H9 (cell line): Measurements from ENCODE around the gene MIPEP. TPM values are rescaled to one million over a fixed set of nuclear protein-coding genes. Genes with fewer than 3 reads are reported as not detected.

Experiments used
- DNase-seq: peaks from one replicate; pipeline ENCODE4 v3.0.0-alpha.2; 2017
- H2AFZ ChIP-seq: one replicate; pipeline ENCODE4 v1.6.1; 2013; ENCODE audit warnings: mild to moderate bottlenecking, low read length, control low read depth, moderate library complexity
- H2AK5ac ChIP-seq: 2 replicates; pipeline ENCODE4 v1.6.1; 2013; ENCODE audit warnings: low read length, control low read depth, mixed read lengths; ENCODE audit not compliant: insufficient read length
- H2BK120ac ChIP-seq: one replicate; pipeline ENCODE4 v1.6.1; 2013; ENCODE audit warnings: low read depth, mild to moderate bottlenecking, low read length, control low read depth, inconsistent platforms; ENCODE audit not compliant: poor library complexity, severe bottlenecking
- H2BK12ac ChIP-seq: 2 replicates; pipeline ENCODE4 v1.6.1; 2013; ENCODE audit warnings: low read length, control low read depth, mixed read lengths, low read depth; ENCODE audit not compliant: insufficient read length
- H2BK15ac ChIP-seq: 2 replicates; pipeline ENCODE4 v1.6.1; 2013; ENCODE audit warnings: low read depth, low read length, control low read depth
- H2BK20ac ChIP-seq: one replicate; pipeline ENCODE4 v1.6.1; 2013; ENCODE audit warnings: low read depth, mild to moderate bottlenecking, low read length, control low read depth, inconsistent platforms; ENCODE audit not compliant: poor library complexity, severe bottlenecking
- H2BK5ac ChIP-seq: 2 replicates; pipeline ENCODE4 v1.6.1; 2013; ENCODE audit warnings: low read length, control low read depth, mixed read lengths; ENCODE audit not compliant: insufficient read length
- H3K14ac ChIP-seq: 2 replicates; pipeline ENCODE4 v1.6.1; 2013; ENCODE audit warnings: low read length, control low read depth; ENCODE audit not compliant: insufficient read depth
- H3K18ac ChIP-seq: 2 replicates; pipeline ENCODE4 v1.6.1; 2013; ENCODE audit warnings: low read depth, mild to moderate bottlenecking, mixed read lengths, low read length, control low read depth; ENCODE audit not compliant: insufficient read length
- H3K23ac ChIP-seq: 2 replicates; pipeline ENCODE4 v1.6.1; 2013; ENCODE audit warnings: low read length, control low read depth, mixed read lengths, low read depth; ENCODE audit not compliant: insufficient read length
- H3K23me2 ChIP-seq: 2 replicates; pipeline ENCODE4 v1.6.1; 2013; ENCODE audit warnings: low read depth, mild to moderate bottlenecking, mixed read lengths, low read length, control low read depth; ENCODE audit not compliant: insufficient read length, poor library complexity, severe bottlenecking
- H3K27ac ChIP-seq: 2 replicates; pipeline ENCODE4 v1.5.1; 2013; ENCODE audit warnings: low read length, control low read depth, mixed read lengths, low read depth; ENCODE audit not compliant: insufficient read length
- H3K27me3 ChIP-seq: 2 replicates; pipeline ENCODE4 v1.6.1; 2013; ENCODE audit warnings: low read length, control low read depth, inconsistent platforms; ENCODE audit not compliant: insufficient read depth
- H3K4ac ChIP-seq: 2 replicates; pipeline ENCODE4 v1.6.1; 2013; ENCODE audit warnings: low read depth, mild to moderate bottlenecking, control low read depth, inconsistent platforms, low read length, moderate library complexity
- H3K4me1 ChIP-seq: 2 replicates; pipeline ENCODE4 v1.6.1; 2013; ENCODE audit warnings: low read length, control low read depth, inconsistent platforms; ENCODE audit not compliant: insufficient read depth
- H3K4me2 ChIP-seq: 2 replicates; pipeline ENCODE4 v1.6.1; 2013; ENCODE audit warnings: low read length, control low read depth, mixed read lengths; ENCODE audit not compliant: insufficient read length, insufficient read depth
- H3K56ac ChIP-seq: 2 replicates; pipeline ENCODE4 v1.6.1; 2013; ENCODE audit warnings: low read depth, mild to moderate bottlenecking, mixed read lengths, low read length, control low read depth; ENCODE audit not compliant: insufficient read length
- H3K79me1 ChIP-seq: 2 replicates; pipeline ENCODE4 v1.6.1; 2013; ENCODE audit warnings: low read depth, mild to moderate bottlenecking, moderate library complexity, low read length, control low read depth, inconsistent platforms; ENCODE audit not compliant: insufficient read depth, poor library complexity, severe bottlenecking
- H3K79me2 ChIP-seq: 2 replicates; pipeline ENCODE4 v1.6.1; 2013; ENCODE audit warnings: low read length, control low read depth, inconsistent platforms; ENCODE audit not compliant: insufficient read depth
- H3K9ac ChIP-seq: 2 replicates; pipeline ENCODE4 v1.6.1; 2013; ENCODE audit warnings: low read length, control low read depth, mixed read lengths; ENCODE audit not compliant: insufficient read length; ENCODE audit errors: extremely low read depth
- H3K9me3 ChIP-seq: one replicate; pipeline ENCODE4 v1.6.1; 2013; ENCODE audit warnings: low read depth, low read length, inconsistent platforms; ENCODE audit not compliant: control insufficient read depth
- H3T11ph ChIP-seq: one replicate; pipeline ENCODE4 v1.6.1; 2013; ENCODE audit warnings: mild to moderate bottlenecking, low read length, control low read depth, inconsistent platforms
- H4K20me1 ChIP-seq: one replicate; pipeline ENCODE4 v1.6.1; 2013; ENCODE audit not compliant: control insufficient read depth, insufficient read length, insufficient read depth
- H4K5ac ChIP-seq: 2 replicates; pipeline ENCODE4 v1.6.1; 2013; ENCODE audit warnings: low read depth, mild to moderate bottlenecking, mixed read lengths, low read length, control low read depth; ENCODE audit not compliant: insufficient read length
- H4K8ac ChIP-seq: replicated peaks from 2 replicates; pipeline ENCODE4 v1.6.1; 2013; ENCODE audit warnings: low read length, control low read depth, mixed read lengths, low read depth; ENCODE audit not compliant: insufficient read length
- H4K91ac ChIP-seq: 2 replicates; pipeline ENCODE4 v1.6.1; 2013; ENCODE audit warnings: low read depth, mild to moderate bottlenecking, moderate library complexity, mixed read lengths, low read length, control low read depth; ENCODE audit not compliant: insufficient read length
- H3K27ac Mint-ChIP-seq, 3 experiments: 2 replicates in 2 of 3; 3 replicates in 1 of 3; pipeline ENCODE4 v1.8.0; 2020 to 2021; ENCODE audit warnings: mixed read lengths in 3 of 3, mild to moderate bottlenecking in 1 of 3, moderate library complexity in 1 of 3
- H3K27me3 Mint-ChIP-seq: 2 replicates; pipeline ENCODE4 v1.8.0; 2021; ENCODE audit warnings: low read depth, mild to moderate bottlenecking, moderate library complexity, mixed read lengths
- H3K36me3 Mint-ChIP-seq, 3 experiments: 2 replicates in 2 of 3; 3 replicates in 1 of 3; pipeline ENCODE4 v1.8.0; 2020 to 2021; ENCODE audit warnings: low read depth in 3 of 3, mixed read lengths in 3 of 3; ENCODE audit not compliant: insufficient read depth in 1 of 3
- H3K4me1 Mint-ChIP-seq, 2 experiments: 2 replicates each; pipeline ENCODE4 v1.8.0; 2020; ENCODE audit warnings: mixed read lengths in 2 of 2
- H3K4me3 Mint-ChIP-seq, 2 experiments: 2 replicates in 1 of 2; 3 replicates in 1 of 2; pipeline ENCODE4 v1.8.0; 2020 to 2021; ENCODE audit warnings: mild to moderate bottlenecking in 2 of 2, mixed read lengths in 2 of 2, moderate library complexity in 1 of 2
- H3K9me3 Mint-ChIP-seq, 2 experiments: 2 replicates in 1 of 2; 3 replicates in 1 of 2; pipeline ENCODE4 v1.8.0; 2020; ENCODE audit warnings: mild to moderate bottlenecking in 2 of 2, mixed read lengths in 2 of 2, moderate library complexity in 1 of 2
- WGBS: extraction: QIAGEN DNeasy Blood & Tissue Kit; methylation state at CpG from one replicate; pipeline ENCODE4 v1.1.7; 2013; ENCODE audit warnings: missing lambda C conversion rate, low lambda C conversion rate, mixed read lengths; ENCODE audit not compliant: insufficient read length; ENCODE audit errors: extremely low coverage; 5-methylcytosine and 5-hydroxymethylcytosine counted together
- total RNA-seq: library from RNA; stranded (reverse); gene quantifications from 2 replicates; pipeline ENCODE4 v1.2.1, GENCODE V29; 2021
- TF ChIP-seq, protein P1 (sequence below): fragments of 200-600 bp; sonication (generic); conservative IDR thresholded peaks from 3 replicates; pipeline ENCODE4 v1.8.0; 2021; ENCODE audit warnings: antibody characterized with exemption, mild to moderate bottlenecking

MIPEP gene
- total RNA-seq, 1 experiment from 2014 or later: 18.5 TPM

DNA sequence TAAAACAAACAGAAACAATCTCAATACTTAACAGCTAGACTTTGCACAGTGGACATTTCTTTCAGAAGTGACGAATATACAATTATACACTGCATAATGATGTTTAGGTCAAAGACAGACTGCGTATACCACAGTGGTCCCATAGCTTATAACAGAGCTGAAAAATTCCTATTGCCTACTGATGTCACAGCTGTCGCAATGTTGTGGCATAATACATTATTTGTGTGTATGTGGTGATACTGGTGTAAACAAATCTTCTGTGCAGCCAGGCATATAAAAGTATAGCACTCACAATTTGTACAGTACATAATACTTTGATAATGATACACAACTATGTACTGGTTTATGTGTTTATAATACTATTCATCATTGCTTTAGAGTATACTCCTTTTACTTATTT lies 202.3 kb downstream of the MIPEP start:
- Histone ChIP-seq H3K18ac (no peak overlapping the region), H3K14ac (no peak overlapping the region), H3K4me2 (no peak overlapping the region), H4K20me1 (no peaks in the 10 kb centered on the region), H2AFZ (no peak overlapping the region), H3K23ac (no peak overlapping the region), H2BK12ac (no peak overlapping the region), H4K5ac (no peak overlapping the region), H3K9me3 (no peaks in the 10 kb centered on the region), H3K27ac (no peak overlapping the region), H3K79me2 (no peaks in the 10 kb centered on the region), H3K56ac (no peak overlapping the region), H3K4me1 (no peaks in the 10 kb centered on the region), H4K91ac (no peak overlapping the region), H3K9ac (no peak overlapping the region), H3K4ac (no peak overlapping the region), H2BK15ac (no peak overlapping the region), H2BK120ac (no peak overlapping the region), H2AK5ac (no peak overlapping the region), H4K8ac (no peak overlapping the region), H3K23me2 (no peaks in the 10 kb centered on the region), H3T11ph (no peak overlapping the region), H3K79me1 (no peaks in the 10 kb centered on the region), H3K27me3 (no peaks in the 10 kb centered on the region), H2BK5ac (no peak overlapping the region), H2BK20ac (no peak overlapping the region)
- Mint-ChIP-seq H3K9me3 (peaks cover 22 to 30% of the 10 kb centered on the region in 2 experiments), H3K27me3 (no peaks in the 10 kb centered on the region), H3K36me3 (peaks cover 3 to 20% (median 14%) of the 10 kb centered on the region in 3 experiments; a peak in 5 of 7 replicates), H3K4me1 (no peaks in the 10 kb centered on the region), H3K4me3 (no peak overlapping the region), H3K27ac (no peak overlapping the region)
- no CpG with 5 or more reads among the region's 3 CpGs for WGBS
- DNase-seq: no peak
- TF ChIP-seq, protein P1, sequence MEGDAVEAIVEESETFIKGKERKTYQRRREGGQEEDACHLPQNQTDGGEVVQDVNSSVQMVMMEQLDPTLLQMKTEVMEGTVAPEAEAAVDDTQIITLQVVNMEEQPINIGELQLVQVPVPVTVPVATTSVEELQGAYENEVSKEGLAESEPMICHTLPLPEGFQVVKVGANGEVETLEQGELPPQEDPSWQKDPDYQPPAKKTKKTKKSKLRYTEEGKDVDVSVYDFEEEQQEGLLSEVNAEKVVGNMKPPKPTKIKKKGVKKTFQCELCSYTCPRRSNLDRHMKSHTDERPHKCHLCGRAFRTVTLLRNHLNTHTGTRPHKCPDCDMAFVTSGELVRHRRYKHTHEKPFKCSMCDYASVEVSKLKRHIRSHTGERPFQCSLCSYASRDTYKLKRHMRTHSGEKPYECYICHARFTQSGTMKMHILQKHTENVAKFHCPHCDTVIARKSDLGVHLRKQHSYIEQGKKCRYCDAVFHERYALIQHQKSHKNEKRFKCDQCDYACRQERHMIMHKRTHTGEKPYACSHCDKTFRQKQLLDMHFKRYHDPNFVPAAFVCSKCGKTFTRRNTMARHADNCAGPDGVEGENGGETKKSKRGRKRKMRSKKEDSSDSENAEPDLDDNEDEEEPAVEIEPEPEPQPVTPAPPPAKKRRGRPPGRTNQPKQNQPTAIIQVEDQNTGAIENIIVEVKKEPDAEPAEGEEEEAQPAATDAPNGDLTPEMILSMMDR: no peak
